GM03348 (cell line): ENCODE results near the gene NSUN2.
"Not testable (repeated sequence)": the region's sequence is repeated elsewhere in the genome, so short reads cannot be mapped to it uniquely, and the experiment has no call there.

Experiments
- DNase-seq: peaks from one replicate; pipeline ENCODE4 v3.0.0; 2012; ENCODE audit warnings: low spot score

Gene NSUN2

DNA sequence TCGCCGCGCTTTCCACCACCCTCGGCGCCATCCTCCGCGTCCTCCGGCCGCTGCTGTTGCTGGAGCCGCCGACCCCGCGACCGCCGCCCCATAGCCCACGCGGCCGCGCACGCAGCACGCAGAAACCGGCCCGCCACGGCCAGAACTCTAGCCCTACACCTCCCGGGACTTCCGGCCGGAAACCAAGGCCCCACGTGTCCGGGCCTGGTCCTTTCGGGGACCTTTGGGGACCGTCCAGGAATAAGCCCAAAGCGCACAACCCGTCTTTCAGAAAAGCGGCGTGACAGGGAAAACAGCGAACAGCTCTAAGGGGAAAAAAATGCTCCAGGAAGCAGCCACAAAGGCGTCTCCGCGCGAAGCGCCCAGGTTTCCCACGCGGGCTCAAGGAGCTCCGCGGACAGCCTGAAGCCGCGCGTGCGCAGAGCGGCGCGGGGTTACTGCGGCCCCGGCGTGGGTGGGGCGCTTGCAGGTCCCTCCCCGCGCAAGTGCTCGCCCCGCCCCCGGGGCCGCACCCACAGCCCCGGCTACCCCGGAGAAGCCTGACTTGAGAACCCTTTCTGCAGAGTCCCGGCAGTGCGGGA is at the start of gene NSUN2, which contains the start of gene SRD5A1:
NSUN2 (minus strand) TSS at position 157 of the 581 bp plus-strand sequence; CDS start at position 92, 65 bp downstream.
SRD5A1 (plus strand) TSS at position 553 of the 581 bp plus-strand sequence. CDS start 137 bp downstream, outside the sequence.
- peak; percentile 100 for DNase-seq

DNA sequence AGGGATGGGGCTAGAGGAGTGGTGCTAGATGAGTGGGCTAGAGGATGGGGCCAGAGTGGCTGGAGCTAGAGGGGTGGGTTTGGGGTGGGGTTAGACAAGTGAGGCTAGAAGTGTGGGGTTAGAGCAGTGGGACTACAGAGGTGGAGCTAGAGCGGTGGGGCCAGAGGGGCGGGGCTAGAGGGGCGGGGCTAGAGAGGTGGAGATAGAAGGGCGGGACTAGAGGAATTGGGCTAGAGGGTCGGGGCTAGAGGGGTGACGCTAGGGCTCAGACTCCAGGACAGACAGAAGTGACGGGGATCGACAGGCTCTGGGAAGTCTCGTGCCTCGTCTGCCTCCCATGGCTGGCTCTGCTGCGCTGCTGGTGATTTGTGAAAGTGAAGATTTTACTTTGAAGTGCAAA is 49.4 kb upstream of the NSUN2 start:
- DNase-seq = no peak

DNA sequence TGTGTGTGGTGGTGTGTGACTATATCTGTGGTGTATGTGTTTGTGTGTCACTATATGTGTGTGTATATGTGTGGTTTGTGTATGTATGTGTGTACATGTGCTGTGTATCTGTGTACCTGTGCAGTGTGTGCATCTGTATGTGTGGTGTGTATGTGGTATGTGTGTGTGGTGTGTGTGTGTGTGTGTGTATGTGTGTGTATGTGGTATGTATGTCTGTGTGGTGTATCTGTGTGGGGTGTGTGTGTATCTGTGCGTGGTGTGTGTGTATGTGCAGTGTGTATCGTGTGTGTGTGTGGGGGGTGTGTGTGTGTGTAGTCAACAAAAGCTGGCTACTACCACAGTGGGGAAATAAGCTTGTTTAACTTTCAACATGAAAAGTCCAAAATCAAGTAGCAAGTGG is 48.8 kb upstream of the NSUN2 start:
- no peak for DNase-seq

DNA sequence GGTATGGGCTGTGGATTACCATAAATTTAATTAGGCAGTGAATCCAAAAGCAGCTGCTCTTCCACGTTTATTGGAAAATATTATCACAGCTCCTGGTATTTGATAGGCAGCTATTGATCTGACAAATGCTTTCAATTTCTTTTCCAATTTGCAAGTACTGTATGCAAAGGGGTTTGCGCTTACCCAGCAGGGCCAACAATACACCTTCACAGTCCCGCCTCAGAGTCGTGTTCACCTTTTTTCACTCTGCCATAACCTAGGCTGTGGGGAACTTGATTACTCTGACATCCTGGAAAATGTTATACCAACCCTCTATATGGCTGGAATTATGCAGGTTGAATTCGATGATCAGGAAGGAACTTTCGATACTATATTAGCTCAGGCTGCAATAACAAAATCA is 48.1 kb upstream of the NSUN2 start:
- DNase-seq = no peak

DNA sequence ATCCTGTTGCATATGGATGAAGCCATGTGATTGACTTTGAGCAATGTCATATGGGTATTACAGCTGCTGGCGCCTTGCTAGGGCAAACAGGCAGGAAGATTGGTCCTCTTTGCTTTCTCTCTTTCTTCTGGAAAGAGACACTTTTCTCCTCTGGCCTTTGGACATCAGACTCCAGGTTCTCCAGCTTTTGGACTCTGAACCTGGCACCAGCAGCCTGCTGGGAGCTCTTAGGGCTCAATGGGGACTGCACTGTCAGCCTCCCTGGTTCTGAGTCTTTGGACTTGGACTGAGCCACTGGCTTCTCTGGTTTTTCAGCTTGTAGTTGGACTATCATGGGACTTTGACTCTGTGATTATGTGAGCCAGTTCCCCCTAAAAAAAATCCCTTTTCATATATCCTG is 45.5 kb upstream of the NSUN2 start:
- DNase-seq = no peak

DNA sequence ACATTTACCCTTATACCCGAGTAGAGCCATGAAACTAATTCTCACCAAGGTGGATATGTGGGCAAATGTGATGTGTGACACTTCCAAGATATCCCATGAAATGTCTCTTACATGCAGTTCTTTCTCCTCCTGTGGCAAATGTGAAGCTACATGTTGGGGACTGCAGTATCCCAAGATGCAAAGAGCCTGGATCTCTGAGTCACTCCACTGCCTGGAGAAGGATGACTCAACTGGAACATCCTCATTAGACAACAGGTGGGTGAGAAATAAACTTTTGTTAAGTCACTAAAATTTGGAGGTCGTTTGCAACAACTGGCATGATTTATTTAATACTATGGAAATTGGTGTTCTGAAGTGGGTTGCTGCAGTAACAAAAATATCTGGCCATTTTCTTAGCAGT is 43.9 kb upstream of the NSUN2 start:
- DNase-seq = no peak

DNA sequence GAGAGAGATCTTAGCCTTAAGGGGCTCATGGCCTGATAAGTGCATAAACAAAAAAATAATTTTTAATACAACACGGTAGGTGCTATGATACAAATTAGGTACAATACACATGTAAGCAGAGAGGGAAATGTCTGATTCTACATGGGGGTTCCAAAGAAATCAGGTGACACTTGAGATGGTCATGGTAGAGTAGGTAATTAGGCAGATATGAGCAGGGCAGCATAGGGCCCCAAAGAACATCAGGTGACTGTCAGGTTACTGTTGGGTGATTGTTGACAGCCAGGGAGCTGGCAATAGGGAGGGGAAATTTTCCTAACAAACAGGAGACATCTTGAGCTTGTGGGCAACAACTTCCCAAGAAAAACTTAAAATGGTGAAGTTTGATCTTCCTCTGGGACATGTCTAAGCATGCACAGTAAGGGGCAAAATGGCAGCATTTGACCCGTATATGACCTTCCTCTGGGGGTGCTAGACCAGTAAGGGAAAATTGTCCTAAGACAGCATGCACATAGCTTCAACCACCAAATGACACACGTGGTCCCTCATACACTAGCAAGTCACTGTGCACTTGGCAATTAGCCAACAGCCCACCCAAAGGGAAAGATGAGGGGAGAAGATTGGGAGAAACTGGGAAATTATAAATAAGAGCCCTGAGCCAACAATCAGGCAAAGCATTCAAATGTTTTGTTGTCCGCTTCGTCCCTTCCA is 43.1 kb upstream of the NSUN2 start:
- DNase-seq = no peak

DNA sequence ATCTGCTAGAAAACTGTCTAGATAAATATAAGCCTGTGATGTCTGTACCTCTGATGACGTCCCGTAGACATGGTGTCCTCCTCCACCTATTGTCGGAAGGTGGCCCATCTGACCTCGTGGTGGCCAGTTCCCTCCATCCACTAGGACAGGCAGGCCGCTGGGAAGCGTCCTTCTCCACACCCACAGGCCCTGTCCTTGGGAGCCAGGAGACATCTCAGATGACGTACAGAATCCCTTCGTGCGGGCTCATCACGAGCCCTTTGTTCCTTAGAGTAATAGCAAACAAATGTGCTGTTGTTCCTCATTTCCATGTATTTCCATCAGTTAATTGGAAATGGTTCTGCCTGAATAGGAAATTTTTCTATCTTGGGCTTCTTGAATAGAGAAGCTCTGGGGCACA is 42.0 kb upstream of the NSUN2 start:
- DNase-seq = no peak

DNA sequence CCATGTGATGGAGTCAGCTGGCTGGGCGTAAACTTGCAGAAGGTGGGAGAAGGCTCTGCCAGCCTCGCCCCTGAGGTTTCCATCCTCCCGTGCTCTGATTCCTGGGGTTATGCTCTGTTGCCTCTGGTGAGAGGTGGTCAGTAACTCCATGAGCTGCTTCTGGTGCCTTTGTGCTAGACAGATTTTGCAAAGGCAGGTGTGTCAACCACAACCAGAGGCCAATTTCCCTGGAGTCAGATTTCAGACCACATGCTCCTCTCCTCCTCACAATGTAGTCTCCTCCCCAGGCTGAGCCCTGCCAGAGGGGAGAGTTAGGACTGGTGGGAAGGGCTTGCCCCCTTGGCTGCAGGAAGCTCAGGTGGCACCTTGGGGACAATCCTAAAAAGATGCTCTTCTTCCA is 41.6 kb upstream of the NSUN2 start:
- DNase-seq = no peak

DNA sequence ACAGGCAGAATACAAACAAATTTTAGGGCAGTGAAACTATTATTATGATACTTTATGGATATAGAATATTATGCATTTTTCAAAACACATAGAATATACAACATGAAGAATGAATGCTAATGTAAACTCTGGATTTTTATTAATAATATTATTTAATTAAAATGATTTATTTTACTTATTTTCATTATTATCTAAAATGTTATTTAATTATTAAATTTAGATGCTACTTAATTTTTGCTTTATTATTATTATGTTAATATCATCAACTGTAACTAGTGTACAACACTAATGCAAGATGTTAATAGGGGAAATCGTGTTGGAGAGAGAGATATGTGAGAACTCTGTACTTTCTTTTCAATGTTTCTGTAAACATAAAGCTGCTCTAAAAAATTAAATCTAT is 41.1 kb upstream of the NSUN2 start:
- DNase-seq = no peak

DNA sequence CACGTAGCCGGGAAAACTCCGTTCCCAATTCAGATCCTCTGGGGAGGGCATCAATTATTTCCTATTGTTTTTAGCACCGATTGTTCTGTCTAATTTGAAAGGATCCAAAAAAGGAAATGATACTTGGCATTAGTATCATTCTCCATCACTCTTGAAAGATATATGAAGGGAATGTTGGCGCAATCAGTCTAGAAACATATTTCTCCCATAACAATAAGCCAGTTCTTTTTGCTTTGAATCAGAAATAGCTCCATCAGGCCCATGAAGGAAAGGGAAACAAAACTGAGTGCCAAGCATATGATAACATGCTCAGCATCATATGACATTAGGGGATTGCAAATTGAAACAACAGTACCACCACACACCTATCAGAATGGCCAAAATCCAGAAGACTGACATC is 40.2 kb upstream of the NSUN2 start:
- no peak for DNase-seq

DNA sequence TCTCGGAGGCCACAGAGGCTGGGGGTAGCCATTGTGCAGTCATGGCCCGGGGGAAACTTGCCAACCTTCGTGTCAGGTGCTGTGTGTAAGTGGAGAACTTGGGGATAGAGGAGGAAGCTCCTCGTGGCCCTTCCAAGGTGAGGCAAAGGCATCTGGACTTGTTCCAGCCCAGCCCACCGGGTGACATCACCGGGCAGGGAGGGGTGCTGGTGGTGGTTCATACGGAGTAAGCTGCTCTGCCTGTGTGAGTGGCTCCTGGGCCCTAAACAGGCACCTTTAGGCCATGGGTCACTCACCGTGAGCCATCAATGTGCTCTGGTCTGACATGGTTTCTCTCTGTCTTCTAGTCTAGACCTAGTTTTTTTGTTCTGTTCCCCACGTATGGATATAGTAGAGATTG is 35.9 kb upstream of the NSUN2 start:
- DNase-seq = not testable (repeated sequence)

DNA sequence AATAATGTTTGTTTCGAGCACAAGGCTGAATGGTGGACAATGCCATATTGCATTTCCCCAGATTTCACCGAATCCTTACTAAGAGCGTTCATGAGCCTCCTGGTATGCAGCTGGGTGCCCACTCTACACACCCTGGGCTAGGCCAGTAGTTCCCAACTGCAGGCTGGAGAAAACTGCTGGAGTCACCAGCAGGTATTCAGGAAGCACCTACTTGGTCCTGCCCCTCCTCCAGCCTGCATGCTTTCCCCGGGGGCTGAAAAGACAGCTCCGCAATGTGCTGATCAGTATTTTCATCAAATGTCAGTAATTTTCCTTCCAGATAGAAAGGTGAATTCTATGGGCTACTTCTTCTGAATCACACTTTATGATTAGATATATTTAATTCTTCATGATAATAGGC is 34.8 kb upstream of the NSUN2 start:
- no peak for DNase-seq

DNA sequence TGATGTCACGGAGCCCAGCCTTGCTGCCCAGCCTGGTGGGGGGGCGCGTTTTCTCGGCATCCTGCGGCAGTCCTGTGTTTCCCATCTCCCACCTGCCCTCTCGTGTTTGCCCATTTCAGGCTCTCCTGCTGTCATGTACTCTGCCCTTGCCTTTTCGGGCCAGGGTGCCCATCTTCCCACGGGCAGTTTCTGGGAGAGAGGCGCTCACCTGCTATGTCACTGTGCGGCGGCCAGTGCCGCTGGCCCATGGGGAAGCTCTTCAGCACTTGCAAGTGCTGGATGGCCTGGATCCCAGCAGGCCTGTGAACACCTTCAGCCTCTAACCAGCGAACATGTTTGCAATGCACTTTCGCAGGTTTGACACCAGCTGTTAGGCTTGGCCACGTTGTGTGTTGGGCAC is 33.9 kb upstream of the NSUN2 start:
- no peak for DNase-seq

DNA sequence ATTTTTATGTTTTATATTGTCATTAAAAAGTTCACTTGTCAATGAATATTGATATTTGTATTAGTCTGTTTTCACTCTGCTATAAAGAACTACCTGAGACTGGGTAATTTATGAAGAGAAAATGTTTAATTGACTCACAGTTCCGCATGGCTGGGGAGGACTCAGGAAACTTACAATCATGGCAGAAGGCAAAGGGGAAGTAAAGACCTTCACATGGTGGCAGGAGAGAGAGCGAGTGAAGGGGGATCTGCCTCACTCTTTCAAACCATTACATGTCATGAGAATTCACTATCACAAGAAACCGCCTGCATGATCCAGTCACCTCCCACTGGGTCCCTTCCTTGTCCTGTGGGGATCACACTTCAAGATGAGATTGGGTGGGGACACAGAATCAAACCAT is 27.8 kb upstream of the NSUN2 start:
- no peak for DNase-seq

DNA sequence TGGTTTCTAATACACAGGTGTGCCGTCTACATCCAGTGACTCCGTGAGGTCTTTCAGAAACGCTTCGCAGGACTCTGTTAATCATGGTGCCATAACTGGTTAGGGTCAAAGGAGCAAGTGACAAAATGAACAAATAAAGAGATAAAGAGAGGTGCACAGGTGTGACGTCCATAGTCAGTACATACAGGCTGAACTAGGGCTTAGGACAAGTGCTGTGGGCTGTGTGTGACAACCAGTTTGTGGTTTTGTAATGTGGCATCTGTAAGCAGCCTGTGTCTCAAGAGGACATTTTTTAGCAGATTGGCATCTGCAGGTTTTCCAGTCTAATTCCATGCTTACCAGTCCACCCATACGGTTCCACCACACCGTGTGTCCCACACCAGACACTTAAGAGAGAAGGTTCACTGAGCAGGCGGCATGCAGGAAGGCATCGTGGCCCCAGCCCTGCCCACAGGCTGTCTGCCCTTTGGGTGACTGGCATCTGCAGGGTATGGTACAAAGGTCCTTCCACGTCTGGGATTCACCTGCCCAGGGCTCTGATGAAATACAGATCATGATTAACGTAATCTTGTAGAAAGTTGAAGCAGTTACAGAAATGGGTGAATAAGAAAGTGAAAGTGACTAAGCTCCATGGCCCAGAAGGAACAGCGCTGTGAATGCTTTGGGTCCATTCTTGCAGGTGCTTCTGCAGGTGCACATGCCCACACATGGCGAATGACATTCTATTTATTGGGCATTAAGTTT is 27.3 kb upstream of the NSUN2 start:
- DNase-seq = no peak

DNA sequence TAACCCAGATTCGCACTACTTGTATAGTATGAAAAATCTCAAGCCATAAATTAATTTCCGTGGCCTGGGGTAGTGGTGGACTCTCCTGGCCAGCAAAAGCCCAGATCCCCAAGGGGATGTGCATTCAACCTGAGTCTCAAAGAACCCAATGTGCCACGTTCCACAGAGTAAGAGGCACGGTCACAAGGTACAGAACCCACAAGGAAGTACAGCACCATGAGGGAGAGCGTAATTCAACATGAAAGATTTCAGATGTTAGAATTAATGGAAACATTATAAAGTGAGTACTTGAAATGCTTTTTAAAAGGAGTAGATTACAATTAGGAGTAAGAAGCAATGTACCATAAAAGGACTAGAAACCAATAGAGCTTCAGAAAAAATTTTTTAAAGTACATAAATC is 23.8 kb upstream of the NSUN2 start:
- no peak for DNase-seq

DNA sequence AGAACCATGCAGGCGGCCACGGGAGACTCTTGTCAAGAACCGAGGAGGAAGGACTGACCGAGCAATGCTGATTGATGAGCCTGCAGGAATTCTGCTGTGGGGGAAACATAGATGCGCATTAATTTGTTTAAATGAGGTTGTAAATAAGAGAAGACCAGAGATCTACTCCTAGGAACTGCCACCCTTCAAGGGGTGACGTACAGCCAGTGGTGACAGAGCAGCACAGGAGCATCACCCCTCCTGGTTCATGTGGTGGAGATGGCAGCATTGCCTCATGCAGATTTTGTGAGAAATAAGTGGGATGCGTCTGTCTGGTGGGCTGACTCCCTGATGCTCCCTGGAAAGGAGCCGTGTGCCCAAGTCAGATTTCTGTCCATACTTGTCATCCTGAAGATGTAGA is 22.6 kb upstream of the NSUN2 start:
- DNase-seq = no peak

DNA sequence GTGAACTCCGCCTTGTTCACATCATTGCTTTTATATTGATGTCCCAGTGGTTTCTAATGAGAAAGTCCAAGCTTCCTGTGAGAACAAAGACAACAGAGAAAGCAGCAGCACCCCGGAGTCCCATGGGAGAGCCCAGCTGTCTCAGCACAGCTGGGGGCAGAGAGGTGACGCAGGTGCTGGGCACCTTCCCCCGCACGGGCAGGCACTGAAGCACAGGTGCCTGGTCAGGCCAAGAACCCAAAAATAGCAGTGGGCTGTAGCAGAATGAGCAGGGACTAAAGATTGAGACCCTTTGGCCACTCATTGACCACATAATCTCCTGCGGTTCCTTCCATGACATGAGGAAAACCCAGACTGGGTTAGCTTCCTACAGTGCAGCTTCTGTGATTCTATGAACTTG is 19.2 kb upstream of the NSUN2 start:
- DNase-seq = no peak

DNA sequence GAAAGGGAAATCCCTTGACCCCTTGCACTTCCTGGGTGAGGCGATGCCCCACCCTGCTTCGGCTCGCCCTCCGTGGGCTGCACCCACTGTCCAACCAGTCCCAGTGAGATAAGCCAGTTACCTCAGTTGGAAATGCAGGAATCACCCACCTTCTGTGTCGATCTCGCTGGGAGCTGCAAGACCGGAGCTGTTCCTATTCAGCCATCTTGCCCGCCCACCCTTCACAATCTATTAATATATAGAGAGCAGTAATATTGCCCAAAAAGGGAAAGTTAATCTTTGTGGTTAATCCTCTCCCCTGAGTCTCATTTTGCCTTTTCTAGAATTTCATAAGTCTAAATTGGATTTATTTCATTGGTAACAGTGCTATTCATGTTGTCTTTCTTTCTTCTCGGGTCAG is 16.8 kb upstream of the NSUN2 start:
- no peak for DNase-seq

DNA sequence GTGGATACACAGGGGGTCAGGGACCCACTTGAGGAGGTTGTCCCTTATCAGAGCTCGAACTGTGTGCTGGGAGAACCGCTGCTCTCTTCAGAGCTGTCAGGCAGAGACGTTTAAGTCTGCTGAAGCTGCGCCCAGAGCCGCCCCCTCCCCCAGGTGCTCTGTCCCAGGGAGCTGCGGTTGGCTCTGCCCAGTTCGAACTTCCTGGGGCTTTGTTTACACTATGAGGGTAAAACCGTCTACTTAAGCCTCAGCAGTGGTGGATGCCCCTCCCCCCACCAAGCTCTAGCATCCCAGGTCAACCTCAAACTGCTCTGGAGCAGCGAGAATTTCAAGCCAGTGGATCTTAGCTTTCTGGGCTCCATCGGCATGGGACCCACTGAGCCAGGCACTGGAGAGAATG is 16.3 kb upstream of the NSUN2 start:
- DNase-seq = no peak

DNA sequence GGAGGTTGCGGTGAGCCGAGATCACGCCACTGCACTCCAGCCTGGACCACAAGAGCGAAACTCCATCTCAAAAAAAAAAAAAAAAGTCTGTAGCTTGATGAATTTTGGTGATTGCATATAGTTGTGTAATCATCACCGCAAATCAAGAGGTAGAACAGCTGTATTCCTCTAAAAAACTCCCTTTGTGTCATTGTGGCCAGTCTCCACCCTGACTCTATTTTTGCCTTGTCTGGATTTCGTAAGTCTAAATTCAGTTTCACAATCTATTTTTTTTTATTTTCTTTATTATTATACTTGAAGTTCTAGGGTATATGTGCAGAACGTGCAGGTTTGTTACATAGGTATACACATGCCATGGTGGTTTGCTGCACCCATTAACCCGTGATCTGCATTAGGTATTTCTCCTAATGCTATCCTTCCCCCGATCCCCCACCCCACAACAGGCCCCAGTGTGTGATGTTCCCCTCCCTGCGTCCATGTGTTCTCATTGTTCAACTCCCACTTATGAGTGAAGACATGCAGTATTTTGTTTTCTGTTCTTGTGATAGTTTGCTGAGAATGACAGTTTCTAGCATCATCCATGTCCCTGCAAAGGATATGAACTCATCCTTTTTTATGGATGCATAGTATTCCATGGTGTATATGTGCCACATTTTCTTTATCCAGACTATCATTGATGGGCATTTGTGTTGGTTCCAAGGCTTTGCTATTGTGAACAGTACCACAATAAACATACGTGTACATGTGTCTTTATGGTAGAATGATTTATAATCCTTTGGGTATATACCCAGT is 12.9 kb upstream of the NSUN2 start:
- peak; percentile 27 for DNase-seq
